Right atrium auricular region (tissue), 2 donors: ENCODE results near the gene MPPED2. TPM values are rescaled to one million over a fixed set of nuclear protein-coding genes. Genes with fewer than 3 reads are reported as not detected.
A peak's percentile ranks its signal among the peaks of the same experiment; 100 is the strongest.

ENCODE experiments used
- DNase-seq: peaks from one replicate; pipeline ENCODE4 v3.0.0-alpha.2; 2019; ENCODE audit warnings: low spot score
- H3K27ac ChIP-seq, 2 donors: fragments of 200-600 bp; sonication (generic); 1 replicate in 1 of 2; 2 replicates in 1 of 2; pipeline ENCODE4 v1.5.1; 2016 to 2019
- H3K27me3 ChIP-seq, 2 donors: fragments of 200-600 bp; sonication (generic); one replicate each; pipeline versions ENCODE4 v1.5.1 to v1.6.0; 2017 to 2019
- H3K36me3 ChIP-seq: fragments of 200-600 bp; sonication (generic); one replicate; pipeline ENCODE4 v1.5.1; 2016
- H3K4me1 ChIP-seq, 2 donors: fragments of 200-600 bp; sonication (generic); one replicate each; pipeline versions ENCODE4 v1.5.1 to v1.6.0; 2017 to 2019
- H3K4me3 ChIP-seq, 2 donors: fragments of 200-600 bp; sonication (generic); 1 replicate in 1 of 2; 2 replicates in 1 of 2; pipeline ENCODE4 v1.5.1; 2017 to 2019; ENCODE audit warnings: mild to moderate bottlenecking in 1 of 2, moderate library complexity in 1 of 2
- H3K9me3 ChIP-seq, 2 donors: fragments of 200-600 bp; sonication (generic); one replicate each; pipeline ENCODE4 v1.5.1; 2019
- total RNA-seq, 2 donors: library from RNA; depleted of rRNA; stranded (reverse); fragments of >200 nt; gene quantifications; one replicate each; pipeline ENCODE4 v1.1.0, GENCODE V29; 2016
- TF ChIP-seq, protein P1 (sequence below), 2 donors: fragments of 200-600 bp; sonication (generic); IDR thresholded peaks; one replicate each; pipeline ENCODE4 v1.5.1; 2019; ENCODE audit warnings: antibody characterized with exemption in 2 of 2

MPPED2 gene
- total RNA-seq, 2 donors from 2014 or later, result 1.1 to 1.6 TPM

DNA sequence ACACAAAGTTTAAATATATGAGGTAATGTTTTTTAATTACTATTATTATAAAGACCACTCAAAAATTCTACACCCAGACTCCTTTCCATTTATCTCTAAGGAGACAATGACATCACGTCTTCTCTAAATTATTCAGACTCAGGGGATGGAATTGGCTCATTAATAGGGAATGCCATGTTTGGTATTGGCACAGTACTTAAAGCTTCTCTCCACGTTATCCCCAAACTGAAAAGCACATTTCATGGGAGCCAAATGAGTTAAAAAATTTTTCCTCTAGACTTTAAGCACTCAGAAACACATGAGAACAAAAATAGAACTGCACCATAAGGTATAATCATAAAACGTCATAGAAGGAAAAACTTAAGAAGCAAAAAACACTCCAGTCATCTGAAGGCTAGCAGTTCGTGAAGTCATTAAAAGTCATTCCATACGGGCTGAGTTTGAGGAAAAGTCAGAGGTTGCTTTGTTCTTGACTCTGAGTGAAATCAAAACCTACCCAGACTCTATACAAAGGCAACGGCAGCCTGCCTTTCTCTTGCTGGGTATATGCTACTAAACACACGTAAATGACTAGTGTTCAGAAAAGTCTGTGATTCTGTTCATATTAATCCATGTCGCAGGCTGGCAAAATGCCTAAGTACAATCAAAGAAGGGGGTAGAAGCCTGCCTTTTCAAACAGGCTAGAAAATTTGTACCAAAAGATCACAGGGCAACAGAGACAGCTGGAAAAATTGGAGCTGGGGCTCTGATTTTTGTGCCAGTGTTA, 8.7 kb upstream of the MPPED2 start:
- no peaks in the 10 kb centered on the region for H3K36me3 ChIP-seq
- no peaks in the 10 kb centered on the region for H3K9me3 ChIP-seq
- H3K4me1 ChIP-seq, result no peaks in the 10 kb centered on the region
- no peak for DNase-seq
- H3K27ac ChIP-seq, result no peak overlapping the region
- TF ChIP-seq, protein P1, sequence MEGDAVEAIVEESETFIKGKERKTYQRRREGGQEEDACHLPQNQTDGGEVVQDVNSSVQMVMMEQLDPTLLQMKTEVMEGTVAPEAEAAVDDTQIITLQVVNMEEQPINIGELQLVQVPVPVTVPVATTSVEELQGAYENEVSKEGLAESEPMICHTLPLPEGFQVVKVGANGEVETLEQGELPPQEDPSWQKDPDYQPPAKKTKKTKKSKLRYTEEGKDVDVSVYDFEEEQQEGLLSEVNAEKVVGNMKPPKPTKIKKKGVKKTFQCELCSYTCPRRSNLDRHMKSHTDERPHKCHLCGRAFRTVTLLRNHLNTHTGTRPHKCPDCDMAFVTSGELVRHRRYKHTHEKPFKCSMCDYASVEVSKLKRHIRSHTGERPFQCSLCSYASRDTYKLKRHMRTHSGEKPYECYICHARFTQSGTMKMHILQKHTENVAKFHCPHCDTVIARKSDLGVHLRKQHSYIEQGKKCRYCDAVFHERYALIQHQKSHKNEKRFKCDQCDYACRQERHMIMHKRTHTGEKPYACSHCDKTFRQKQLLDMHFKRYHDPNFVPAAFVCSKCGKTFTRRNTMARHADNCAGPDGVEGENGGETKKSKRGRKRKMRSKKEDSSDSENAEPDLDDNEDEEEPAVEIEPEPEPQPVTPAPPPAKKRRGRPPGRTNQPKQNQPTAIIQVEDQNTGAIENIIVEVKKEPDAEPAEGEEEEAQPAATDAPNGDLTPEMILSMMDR (IDR thresholded peaks at IDR 0.05), result no peak
- no peaks in the 10 kb centered on the region for H3K27me3 ChIP-seq
- H3K4me3 ChIP-seq, result no peak overlapping the region

GRCh38 chr11:30587269-30587812, 1.2 kb upstream of the MPPED2 start:
- H3K36me3 ChIP-seq, result no peaks in the 10 kb centered on the region
- H3K9me3 ChIP-seq, result no peaks in the 10 kb centered on the region
- no peak for DNase-seq
- H3K4me3 ChIP-seq, result no peak overlapping the region
- TF ChIP-seq, protein P1 (IDR thresholded peaks at IDR 0.05), result no peak
- H3K27me3 ChIP-seq, result no peaks in the 10 kb centered on the region
- no peak overlapping the region for H3K27ac ChIP-seq
- H3K4me1 ChIP-seq, result peaks cover 0 to 14% of the 10 kb centered on the region in 2 donors

DNA sequence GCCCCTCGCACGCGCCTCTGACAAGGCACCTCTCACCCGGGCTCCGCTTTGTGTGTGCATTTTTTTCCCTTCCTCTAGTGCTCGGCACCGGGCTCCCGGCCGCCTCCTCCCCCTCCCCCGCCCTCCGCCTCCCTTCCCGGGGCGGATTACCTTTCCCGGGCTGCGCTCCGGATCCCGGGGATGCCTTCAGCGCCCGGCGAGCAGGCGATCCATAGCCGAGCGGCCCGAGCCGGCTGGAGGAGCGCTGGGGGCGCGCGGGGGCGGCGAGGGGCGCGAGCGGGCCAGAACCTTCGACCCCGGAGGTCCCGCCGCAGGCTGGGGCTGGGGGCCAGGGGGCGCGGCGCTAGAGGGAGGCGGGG, 282 bp downstream of the MPPED2 start:
- DNase-seq, result no peak
- Histone ChIP-seq H3K36me3 (no peaks in the 10 kb centered on the region), H3K4me1 (peaks cover 0 to 14% of the 10 kb centered on the region in 2 donors), H3K27me3 (no peaks in the 10 kb centered on the region), H3K27ac (peak overlapping the region; percentile 82 to 85), H3K4me3 (peak overlapping the region; percentile 79 to 88), H3K9me3 (no peaks in the 10 kb centered on the region)
- TF ChIP-seq, protein P1 (IDR thresholded peaks at IDR 0.05), result no peak

DNA sequence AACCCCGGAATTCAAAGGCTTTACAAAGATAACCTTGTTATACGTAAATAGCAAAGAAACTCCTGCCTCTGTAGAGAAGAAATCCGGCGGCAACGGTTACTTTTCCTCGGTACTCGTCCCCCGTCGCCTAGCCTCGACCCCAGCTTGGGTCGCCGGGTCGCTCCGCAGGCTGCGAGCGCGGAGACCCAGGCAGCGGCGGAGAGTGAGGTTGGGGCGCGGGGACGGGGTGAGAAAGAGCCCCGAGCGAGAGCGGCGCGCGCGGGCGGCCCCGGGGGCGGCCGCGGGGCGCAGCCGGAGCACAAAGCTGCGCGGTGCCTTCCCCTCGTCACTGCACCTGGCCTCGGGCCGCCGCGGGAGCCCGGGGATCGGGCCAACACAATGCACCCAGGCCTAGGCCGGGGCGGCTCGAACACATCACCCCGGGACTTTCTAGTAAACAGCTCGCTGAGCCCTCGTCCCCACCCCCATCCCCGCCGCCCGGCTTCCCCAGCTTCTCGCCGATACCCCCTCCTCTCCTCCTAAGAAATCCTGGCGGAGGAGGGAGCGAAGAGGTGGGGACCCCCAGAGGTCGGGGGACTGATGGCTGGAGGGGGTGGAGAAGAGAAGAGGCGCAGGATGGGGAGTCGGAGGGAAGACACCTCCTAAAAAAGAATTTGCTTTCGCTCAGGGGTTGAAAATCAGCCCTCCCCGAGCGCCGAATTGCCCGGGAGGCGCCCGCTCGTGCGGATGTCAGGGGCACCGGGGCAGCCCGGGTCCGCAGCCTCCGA, 845 bp downstream of the MPPED2 start:
- peak overlapping the region; percentile 79 to 88 for H3K4me3 ChIP-seq
- H3K27ac ChIP-seq, result peak overlapping the region; percentile 82 to 85
- DNase-seq, result no peak
- H3K36me3 ChIP-seq, result no peaks in the 10 kb centered on the region
- no peaks in the 10 kb centered on the region for H3K27me3 ChIP-seq
- no peaks in the 10 kb centered on the region for H3K9me3 ChIP-seq
- H3K4me1 ChIP-seq, result peaks cover 0 to 14% of the 10 kb centered on the region in 2 donors
- TF ChIP-seq, protein P1 (IDR thresholded peaks at IDR 0.05), result no peak

DNA sequence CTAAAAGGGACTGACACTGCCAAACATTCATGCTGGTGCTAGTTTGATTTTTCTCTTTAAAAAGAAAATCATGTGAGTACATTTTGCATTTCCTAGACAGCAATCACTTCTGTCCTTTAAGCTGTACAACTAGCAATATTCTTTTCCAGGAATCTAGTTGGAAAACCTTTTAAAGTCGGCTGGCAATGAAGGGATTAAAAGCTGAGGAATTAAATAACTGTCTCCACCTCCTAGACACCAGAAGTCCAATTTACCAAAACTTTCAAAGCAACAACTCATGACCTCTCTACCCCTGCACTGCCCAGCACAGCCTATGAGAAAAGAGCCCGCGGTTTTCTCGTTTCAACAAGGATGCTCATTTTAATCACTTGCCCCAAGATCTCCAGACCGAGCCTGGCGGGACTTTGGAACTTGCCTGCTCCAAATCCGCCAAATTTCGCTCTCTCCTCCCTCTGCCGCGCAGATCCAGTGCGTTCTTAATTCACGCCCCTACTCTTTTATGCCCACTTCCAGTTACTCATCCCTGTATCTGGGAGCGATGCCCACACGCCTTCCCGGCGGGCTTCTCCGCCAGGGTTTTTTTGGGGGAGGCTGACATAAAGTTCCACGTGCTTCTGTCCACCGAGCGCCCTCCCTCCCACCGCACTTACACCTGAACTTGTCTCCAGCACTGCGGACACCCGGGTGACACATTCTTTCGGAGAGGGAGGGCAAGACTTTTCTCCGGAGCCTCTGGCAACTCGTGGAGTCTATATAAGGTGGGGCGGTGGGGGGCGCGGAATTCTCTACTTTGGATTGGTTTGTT, 2.5 kb downstream of the MPPED2 start:
- TF ChIP-seq, protein P1 (IDR thresholded peaks at IDR 0.05), result no peak
- Histone ChIP-seq H3K4me1 (peaks cover 0 to 14% of the 10 kb centered on the region in 2 donors), H3K27ac (peak overlapping the region in 1 of 2 donors; percentile 85), H3K36me3 (peaks cover 5% of the 10 kb centered on the region), H3K4me3 (peak overlapping the region; percentile 79 to 88), H3K9me3 (no peaks in the 10 kb centered on the region), H3K27me3 (no peaks in the 10 kb centered on the region)
- peak; percentile 61 for DNase-seq
